Thoracic aorta (tissue), 2 donors: Measurements from ENCODE around the gene DDX43. TPM values are rescaled to one million over a fixed set of nuclear protein-coding genes. Genes with fewer than 3 reads are reported as not detected.

Experiments used
- ATAC-seq: fragments of 150-250 bp; one replicate; pipeline ENCODE4 v1.8.0; 2017; ENCODE audit warnings: low read depth; ENCODE audit not compliant: insufficient number of reproducible peaks, low FRiP score
- DNase-seq: peaks from one replicate; pipeline ENCODE4 v3.0.0-alpha.2; 2020; ENCODE audit warnings: low spot score
- H3K27ac ChIP-seq, 2 donors: fragments of 200-600 bp; sonication (generic); 1 replicate in 1 of 2; 2 replicates in 1 of 2; pipeline ENCODE4 v1.5.1; 2016; ENCODE audit warnings: mild to moderate bottlenecking in 2 of 2, moderate library complexity in 2 of 2
- H3K27me3 ChIP-seq: fragments of 200-600 bp; sonication (generic); replicated peaks from 2 replicates; pipeline ENCODE4 v1.6.0; 2016; ENCODE audit warnings: mild to moderate bottlenecking; ENCODE audit not compliant: insufficient read depth
- H3K36me3 ChIP-seq: fragments of 200-600 bp; sonication (generic); one replicate; pipeline ENCODE4 v1.5.1; 2016
- H3K4me1 ChIP-seq, 2 donors: fragments of 200-600 bp; sonication (generic); 1 replicate in 1 of 2; 2 replicates in 1 of 2; pipeline versions ENCODE4 v1.5.1 to v1.6.0; 2016; ENCODE audit warnings: low read depth in 2 of 2, mild to moderate bottlenecking in 1 of 2; ENCODE audit not compliant: control insufficient read depth in 1 of 2
- H3K4me3 ChIP-seq: fragments of 200-600 bp; sonication (generic); 2 replicates; pipeline ENCODE4 v1.5.1; 2016; ENCODE audit warnings: mild to moderate bottlenecking
- H3K9me3 ChIP-seq: fragments of 200-600 bp; sonication (generic); 2 replicates; pipeline ENCODE4 v1.5.1; 2016
- CTCF ChIP-seq: fragments of 200-600 bp; sonication (generic); IDR thresholded peaks from one replicate; pipeline ENCODE4 v1.5.1; 2019; ENCODE audit warnings: antibody characterized with exemption
- total RNA-seq, 2 donors: library from RNA; depleted of rRNA; stranded (reverse); fragments of >200 nt; gene quantifications; one replicate each; pipeline versions ENCODE4 v1.1.0 to v1.2.3, GENCODE V29; 2016

DDX43 gene
- total RNA-seq, 2 donors from 2014 or later = 7.0 to 12.2 TPM

DNA sequence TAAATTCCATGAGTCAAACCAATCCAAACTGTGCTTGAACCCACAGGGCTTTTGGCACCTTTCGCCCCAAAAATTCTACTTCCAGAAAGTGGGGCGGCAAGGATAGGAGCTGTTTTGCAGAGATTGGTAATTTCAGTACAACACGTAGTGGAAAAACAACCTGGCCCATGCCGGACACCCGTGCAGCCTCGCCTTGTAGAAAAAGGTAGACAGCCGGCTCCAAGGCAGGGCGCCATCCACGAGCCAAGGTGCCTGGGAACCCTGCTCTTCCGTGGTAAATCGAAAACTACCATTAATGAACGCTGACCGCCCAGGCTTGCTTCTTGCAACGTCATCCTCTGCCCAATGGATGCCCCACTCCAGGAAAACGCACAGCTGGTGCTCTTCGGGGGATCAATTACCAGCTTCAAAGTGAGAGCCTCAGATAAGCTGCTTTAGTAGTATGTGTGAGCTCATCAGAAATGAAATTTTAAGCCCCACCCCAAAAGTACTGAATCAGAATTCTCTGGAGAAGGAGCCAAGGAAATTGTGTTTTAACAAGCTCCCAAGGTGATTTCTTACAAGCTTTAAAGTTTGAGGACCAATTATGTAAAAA, 26.8 kb upstream of the DDX43 start:
- no peaks in the 10 kb centered on the region for H3K27me3 ChIP-seq
- no peak for TF ChIP-seq CTCF
- ATAC-seq (no peak), DNase-seq (no peak)
- no peaks in the 10 kb centered on the region for H3K36me3 ChIP-seq
- no peak overlapping the region for H3K4me3 ChIP-seq
- no peak overlapping the region for H3K27ac ChIP-seq
- no peaks in the 10 kb centered on the region for H3K9me3 ChIP-seq
- H3K4me1 ChIP-seq = no peaks in the 10 kb centered on the region

- Histone ChIP-seq H3K27me3 (no peaks in the 10 kb centered on the region), H3K36me3 (no peaks in the 10 kb centered on the region), H3K9me3 (no peaks in the 10 kb centered on the region), H3K4me1 (no peaks in the 10 kb centered on the region), H3K27ac (no peak overlapping the region), H3K4me3 (no peak overlapping the region)
- ATAC-seq (no peak), DNase-seq (no peak)
- TF ChIP-seq CTCF = no peak
Measured at GRCh38 chr6:73368675-73369074, 26.0 kb upstream of the DDX43 start.

GRCh38 chr6:73369157-73369556, 25.5 kb upstream of the DDX43 start:
- Histone ChIP-seq H3K36me3 (no peaks in the 10 kb centered on the region), H3K4me1 (no peaks in the 10 kb centered on the region), H3K27me3 (no peaks in the 10 kb centered on the region), H3K27ac (no peak overlapping the region), H3K4me3 (no peak overlapping the region), H3K9me3 (no peaks in the 10 kb centered on the region)
- ATAC-seq = no peak
- no peak for TF ChIP-seq CTCF
- no peak for DNase-seq

DNA sequence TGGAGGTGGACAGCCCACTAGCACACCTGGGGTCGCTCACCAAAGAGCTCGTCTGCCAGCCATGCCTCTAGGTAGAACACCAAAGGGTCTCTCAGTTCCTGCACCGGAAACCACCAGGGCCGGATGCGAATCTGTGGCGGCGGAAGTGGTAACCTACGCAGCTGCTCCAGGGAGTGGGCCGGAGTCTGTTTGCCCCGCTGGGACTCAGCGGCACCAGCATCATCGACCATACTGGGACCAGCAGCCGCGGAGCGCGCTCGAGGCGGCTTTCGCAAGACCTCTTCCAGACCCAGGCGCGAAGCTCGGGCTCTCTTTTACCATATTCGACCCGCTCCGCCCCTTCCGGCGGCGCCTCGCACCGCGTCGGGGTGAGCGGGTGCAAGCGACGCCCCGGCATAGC, 25.1 kb upstream of the DDX43 start, which contains the start of gene OOEP:
TSS of gene OOEP (minus strand) at position 335 of the 400 bp plus-strand sequence. CDS start at position 230, 105 bp downstream.
- DNase-seq = no peak
- Histone ChIP-seq H3K36me3 (no peaks in the 10 kb centered on the region), H3K4me3 (no peak within 1 kb of the TSS), H3K4me1 (no peaks in the 10 kb centered on the region), H3K27me3 (no peaks in the 10 kb centered on the region), H3K27ac (no peak within 1 kb of the TSS), H3K9me3 (no peaks in the 10 kb centered on the region)
- ATAC-seq = no peak
- no peak for TF ChIP-seq CTCF

DNA sequence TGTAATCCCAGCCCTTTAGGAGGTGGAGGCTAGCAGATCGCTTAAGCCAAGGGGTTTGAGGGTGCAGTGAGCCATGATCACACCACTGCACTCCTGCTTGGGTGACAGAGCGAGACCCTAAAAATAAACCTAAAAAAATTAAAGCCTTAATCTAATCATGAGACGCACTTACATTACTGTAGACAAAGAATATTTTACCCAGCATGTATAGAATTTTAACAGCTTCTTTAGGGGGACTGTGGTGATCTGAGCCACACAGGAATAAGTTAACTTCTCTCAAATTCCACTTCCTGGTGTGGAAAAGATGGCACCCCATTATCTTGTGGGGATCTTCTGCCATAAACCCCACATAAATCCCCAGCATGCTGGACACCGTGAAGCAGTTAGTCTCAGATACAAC, 22.6 kb upstream of the DDX43 start:
- Histone ChIP-seq H3K27ac (no peak overlapping the region), H3K27me3 (no peaks in the 10 kb centered on the region), H3K36me3 (no peaks in the 10 kb centered on the region), H3K4me1 (no peaks in the 10 kb centered on the region), H3K9me3 (no peaks in the 10 kb centered on the region), H3K4me3 (no peak overlapping the region)
- ATAC-seq (no peak), DNase-seq (no peak)
- no peak for TF ChIP-seq CTCF
